CD4-positive, alpha-beta T cell treated with Interleukin-17A for 1 hour (primary cell): ENCODE data around the gene CHD5.

ENCODE experiments used
- DNase-seq: peaks from one replicate; pipeline ENCODE4 v3.0.0-alpha.2; 2020

CHD5 gene

GRCh38 chr1:6130036-6130435 is 50.1 kb downstream of the CHD5 start:
- DNase-seq: no peak

- no peak for DNase-seq
Observed at GRCh38 chr1:6129313-6129712, 50.8 kb downstream of the CHD5 start.

- no peak for DNase-seq
Observed at GRCh38 chr1:6128276-6129081, 51.6 kb downstream of the CHD5 start.

GRCh38 chr1:6127587-6128163 is 52.4 kb downstream of the CHD5 start:
- DNase-seq: peak; percentile 77

- DNase-seq: no peak
Observed at GRCh38 chr1:6126521-6127067, 53.5 kb downstream of the CHD5 start.

- DNase-seq: no peak
Observed at GRCh38 chr1:6126028-6126427, 54.1 kb downstream of the CHD5 start.

GRCh38 chr1:6125366-6125765 is 54.8 kb downstream of the CHD5 start:
- no peak for DNase-seq

GRCh38 chr1:6124746-6125365 is 55.3 kb downstream of the CHD5 start:
- no peak for DNase-seq

GRCh38 chr1:6124341-6124740 is 55.8 kb downstream of the CHD5 start:
- no peak for DNase-seq

GRCh38 chr1:6123816-6124215 is 56.3 kb downstream of the CHD5 start:
- DNase-seq: no peak

- DNase-seq: no peak
Observed at GRCh38 chr1:6123083-6123482, 57.0 kb downstream of the CHD5 start.

- DNase-seq: no peak
Observed at GRCh38 chr1:6121651-6122370, 58.3 kb downstream of the CHD5 start.

GRCh38 chr1:6121021-6121421 is 59.1 kb downstream of the CHD5 start:
- no peak for DNase-seq

GRCh38 chr1:6118415-6118814 is 61.7 kb downstream of the CHD5 start:
- no peak for DNase-seq

GRCh38 chr1:6117624-6118023 is 62.5 kb downstream of the CHD5 start:
- no peak for DNase-seq

- no peak for DNase-seq
Observed at GRCh38 chr1:6117064-6117463, 63.1 kb downstream of the CHD5 start.

GRCh38 chr1:6116137-6116536 is 64.0 kb downstream of the CHD5 start:
- no peak for DNase-seq

GRCh38 chr1:6113745-6114144 is 66.4 kb downstream of the CHD5 start:
- DNase-seq: no peak

- no peak for DNase-seq
Observed at GRCh38 chr1:6113116-6113515, 67.0 kb downstream of the CHD5 start.

- DNase-seq: no peak
Observed at GRCh38 chr1:6112690-6113005, 67.5 kb downstream of the CHD5 start.

- DNase-seq: no peak
Observed at GRCh38 chr1:6111991-6112689, 68.0 kb downstream of the CHD5 start.

GRCh38 chr1:6111571-6111970 is 68.5 kb downstream of the CHD5 start:
- DNase-seq: no peak

- DNase-seq: no peak
Observed at GRCh38 chr1:6110326-6110725, 69.8 kb downstream of the CHD5 start.
